ENCODE results near the gene KLC1. TPM values are rescaled to one million over a fixed set of nuclear protein-coding genes. Genes with fewer than 3 reads are reported as not detected.
A peak's percentile ranks its signal among the peaks of the same experiment; 100 is the strongest.
"Not testable (repeated sequence)": the region's sequence is repeated elsewhere in the genome, so short reads cannot be mapped to it uniquely, and the experiment has no call there.

Gene KLC1
- total RNA-seq = 100 to 1,000 TPM; 171 to 206 TPM

- Mint-ChIP-seq H3K27me3 (no peaks in the 10 kb centered on the region), H3K36me3 (peaks cover 5% of the 10 kb centered on the region), H3K4me3 (peak within 1 kb of the TSS; percentile 86), H3K4me1 (peaks cover 46% of the 10 kb centered on the region), H3K27ac (peak within 1 kb of the TSS; percentile 89), H3K9me3 (ENCODE audit: low read depth) (no peaks in the 10 kb centered on the region)
- peak; percentile 85 for DNase-seq
- CTCF ChIA-PET = interaction anchor here (0.9 to 1.3 kb wide), 2 partner anchors 16 to 272 kb away, joined by 3 to 5 read pairs; no protein-coding TSS in a partner anchor
- peak; percentile 82 for ATAC-seq
Measured at GRCh38 chr14:103628684-103629502, at the start of gene KLC1. TSS of gene KLC1 (plus strand) at chr14:103629211. CDS start at chr14:103654565, 25,354 bp downstream.

GRCh38 chr14:103581206-103581605 is 47.8 kb upstream of the KLC1 start:
- no peak for DNase-seq
- Mint-ChIP-seq H3K36me3 (no peaks in the 10 kb centered on the region), H3K4me3 (no peak overlapping the region), H3K27me3 (no peaks in the 10 kb centered on the region), H3K27ac (no peak overlapping the region), H3K9me3 (ENCODE audit: low read depth) (no peaks in the 10 kb centered on the region), H3K4me1 (no peaks in the 10 kb centered on the region)
- ATAC-seq = no peak
- CTCF ChIA-PET = interaction anchor here (0.9 kb wide), 1 partner anchor 17 kb away, joined by 3 read pairs; no protein-coding TSS in a partner anchor

- H3K4me1 Mint-ChIP-seq = no peaks in the 10 kb centered on the region
- no peaks in the 10 kb centered on the region for H3K27me3 Mint-ChIP-seq
- H3K9me3 Mint-ChIP-seq (ENCODE audit: low read depth) = no peaks in the 10 kb centered on the region
- H3K27ac Mint-ChIP-seq = no peak overlapping the region
- DNase-seq = no peak
- no peak overlapping the region for H3K4me3 Mint-ChIP-seq
- CTCF ChIA-PET = no interaction called here
- no peaks in the 10 kb centered on the region for H3K36me3 Mint-ChIP-seq
- ATAC-seq = no peak
Measured at GRCh38 chr14:103581954-103582703, 46.9 kb upstream of the KLC1 start.

GRCh38 chr14:103584326-103584915 is 44.6 kb upstream of the KLC1 start:
- H3K4me3 Mint-ChIP-seq = no peak overlapping the region
- H3K27ac Mint-ChIP-seq = no peak overlapping the region
- CTCF ChIA-PET = no interaction called here
- DNase-seq = no peak
- H3K4me1 Mint-ChIP-seq = no peaks in the 10 kb centered on the region
- no peaks in the 10 kb centered on the region for H3K27me3 Mint-ChIP-seq
- no peaks in the 10 kb centered on the region for H3K9me3 Mint-ChIP-seq (ENCODE audit: low read depth)
- no peaks in the 10 kb centered on the region for H3K36me3 Mint-ChIP-seq
- ATAC-seq = no peak

GRCh38 chr14:103593577-103593976 is 35.4 kb upstream of the KLC1 start:
- H3K4me3 Mint-ChIP-seq = no peak overlapping the region
- H3K36me3 Mint-ChIP-seq = no peaks in the 10 kb centered on the region
- CTCF ChIA-PET = no interaction called here
- H3K9me3 Mint-ChIP-seq (ENCODE audit: low read depth) = no peaks in the 10 kb centered on the region
- H3K27ac Mint-ChIP-seq = peak overlapping the region; percentile 69
- DNase-seq = peak; percentile 63
- H3K4me1 Mint-ChIP-seq = peaks cover 16% of the 10 kb centered on the region
- peak; percentile 97 for ATAC-seq
- H3K27me3 Mint-ChIP-seq = no peaks in the 10 kb centered on the region

GRCh38 chr14:103594265-103594664 is 34.7 kb upstream of the KLC1 start:
- H3K4me1 Mint-ChIP-seq = peaks cover 16% of the 10 kb centered on the region
- H3K27ac Mint-ChIP-seq = peak overlapping the region; percentile 11
- H3K9me3 Mint-ChIP-seq (ENCODE audit: low read depth) = no peaks in the 10 kb centered on the region
- CTCF ChIA-PET = interaction anchor here (0.7 kb wide), 1 partner anchor 24 kb away, joined by 3 read pairs; no protein-coding TSS in a partner anchor
- no peak for ATAC-seq
- no peak for DNase-seq
- no peaks in the 10 kb centered on the region for H3K27me3 Mint-ChIP-seq
- no peak overlapping the region for H3K4me3 Mint-ChIP-seq
- H3K36me3 Mint-ChIP-seq = no peaks in the 10 kb centered on the region

- CTCF ChIA-PET = no interaction called here
- H3K4me3 Mint-ChIP-seq = no peak overlapping the region
- no peaks in the 10 kb centered on the region for H3K27me3 Mint-ChIP-seq
- no peaks in the 10 kb centered on the region for H3K9me3 Mint-ChIP-seq (ENCODE audit: low read depth)
- H3K36me3 Mint-ChIP-seq = no peaks in the 10 kb centered on the region
- ATAC-seq = no peak
- DNase-seq = no peak
- peaks cover 16% of the 10 kb centered on the region for H3K4me1 Mint-ChIP-seq
- no peak overlapping the region for H3K27ac Mint-ChIP-seq
Measured at GRCh38 chr14:103597623-103598377, 31.2 kb upstream of the KLC1 start.

- no peaks in the 10 kb centered on the region for H3K9me3 Mint-ChIP-seq (ENCODE audit: low read depth)
- peaks cover 6% of the 10 kb centered on the region for H3K27me3 Mint-ChIP-seq
- CTCF ChIA-PET = no interaction called here
- H3K36me3 Mint-ChIP-seq = no peaks in the 10 kb centered on the region
- no peak overlapping the region for H3K27ac Mint-ChIP-seq
- no peak for ATAC-seq
- no peak for DNase-seq
- H3K4me1 Mint-ChIP-seq = peaks cover 7% of the 10 kb centered on the region
- H3K4me3 Mint-ChIP-seq = no peak overlapping the region
Measured at GRCh38 chr14:103600503-103600902, 28.5 kb upstream of the KLC1 start.

GRCh38 chr14:103604620-103605019 is 24.4 kb upstream of the KLC1 start:
- Mint-ChIP-seq H3K27ac (no peak overlapping the region), H3K9me3 (ENCODE audit: low read depth) (no peaks in the 10 kb centered on the region), H3K36me3 (peaks cover 2% of the 10 kb centered on the region), H3K27me3 (peaks cover 42% of the 10 kb centered on the region), H3K4me1 (peaks cover 24% of the 10 kb centered on the region), H3K4me3 (no peak overlapping the region)
- CTCF ChIA-PET = no interaction called here
- DNase-seq (no peak), ATAC-seq (no peak)

- Mint-ChIP-seq H3K27ac (peak overlapping the region; percentile 76), H3K9me3 (ENCODE audit: low read depth) (peaks cover 5% of the 10 kb centered on the region), H3K4me1 (peaks cover 24% of the 10 kb centered on the region), H3K4me3 (peak overlapping the region; percentile 50), H3K36me3 (peaks cover 7% of the 10 kb centered on the region), H3K27me3 (peaks cover 42% of the 10 kb centered on the region)
- DNase-seq (peak; percentile 89), ATAC-seq (peak; percentile 84)
- CTCF ChIA-PET = interaction anchor here (0.5 to 0.8 kb wide), 3 partner anchors 12 to 59 kb away, joined by 3 to 4 read pairs (median 3); no protein-coding TSS in a partner anchor
Measured at GRCh38 chr14:103606963-103607668, 21.9 kb upstream of the KLC1 start.

- CTCF ChIA-PET = no interaction called here
- Mint-ChIP-seq H3K27me3 (peaks cover 42% of the 10 kb centered on the region), H3K9me3 (ENCODE audit: low read depth) (peaks cover 5% of the 10 kb centered on the region), H3K36me3 (peaks cover 7% of the 10 kb centered on the region), H3K27ac (peak overlapping the region; percentile 76), H3K4me1 (peaks cover 24% of the 10 kb centered on the region), H3K4me3 (no peak overlapping the region)
- ATAC-seq = no peak
- DNase-seq = no peak
Measured at GRCh38 chr14:103607822-103608221, 21.2 kb upstream of the KLC1 start.

- Mint-ChIP-seq H3K4me1 (peaks cover 24% of the 10 kb centered on the region), H3K27me3 (peaks cover 42% of the 10 kb centered on the region)
- H3K36me3 Mint-ChIP-seq; ATAC-seq; H3K4me3 Mint-ChIP-seq; CTCF ChIA-PET; H3K9me3 Mint-ChIP-seq (ENCODE audit: low read depth); DNase-seq; H3K27ac Mint-ChIP-seq: not testable (repeated sequence)
Measured at GRCh38 chr14:103609081-103609480, 19.9 kb upstream of the KLC1 start.
